Stomach smooth muscle (tissue), 2 donors: Measurements from ENCODE around the gene SPTBN1.

Source experiments
- H3K27ac ChIP-seq: one replicate; pipeline ENCODE4 v1.7.0; 2013; ENCODE audit warnings: mild to moderate bottlenecking, low read length, inconsistent platforms
- H3K27me3 ChIP-seq, 2 donors: one replicate each; pipeline ENCODE4 v1.7.0; 2013; ENCODE audit warnings: low read length in 2 of 2; ENCODE audit not compliant: insufficient read depth in 2 of 2, control insufficient read depth in 1 of 2
- H3K36me3 ChIP-seq, 2 donors: one replicate each; pipeline ENCODE4 v1.7.0; 2013; ENCODE audit warnings: low read length in 2 of 2; ENCODE audit not compliant: control insufficient read depth in 2 of 2, insufficient read depth in 2 of 2
- H3K4me1 ChIP-seq: one replicate; pipeline ENCODE4 v1.7.0; 2013; ENCODE audit warnings: low read length; ENCODE audit not compliant: control insufficient read depth, insufficient read depth
- H3K4me3 ChIP-seq, 2 donors: one replicate each; pipeline ENCODE4 v1.7.0; 2013; ENCODE audit warnings: low read length in 2 of 2
- H3K9ac ChIP-seq, 2 donors: one replicate each; pipeline ENCODE4 v1.7.0; 2013; ENCODE audit warnings: low read length in 2 of 2, mild to moderate bottlenecking in 1 of 2
- H3K9me3 ChIP-seq, 2 donors: one replicate each; pipeline ENCODE4 v1.7.0; 2013; ENCODE audit warnings: low read length in 2 of 2; ENCODE audit not compliant: control insufficient read depth in 2 of 2
- donor health status: healthy.
- donor health status: Pancreatic carcinoma.

Gene SPTBN1

DNA sequence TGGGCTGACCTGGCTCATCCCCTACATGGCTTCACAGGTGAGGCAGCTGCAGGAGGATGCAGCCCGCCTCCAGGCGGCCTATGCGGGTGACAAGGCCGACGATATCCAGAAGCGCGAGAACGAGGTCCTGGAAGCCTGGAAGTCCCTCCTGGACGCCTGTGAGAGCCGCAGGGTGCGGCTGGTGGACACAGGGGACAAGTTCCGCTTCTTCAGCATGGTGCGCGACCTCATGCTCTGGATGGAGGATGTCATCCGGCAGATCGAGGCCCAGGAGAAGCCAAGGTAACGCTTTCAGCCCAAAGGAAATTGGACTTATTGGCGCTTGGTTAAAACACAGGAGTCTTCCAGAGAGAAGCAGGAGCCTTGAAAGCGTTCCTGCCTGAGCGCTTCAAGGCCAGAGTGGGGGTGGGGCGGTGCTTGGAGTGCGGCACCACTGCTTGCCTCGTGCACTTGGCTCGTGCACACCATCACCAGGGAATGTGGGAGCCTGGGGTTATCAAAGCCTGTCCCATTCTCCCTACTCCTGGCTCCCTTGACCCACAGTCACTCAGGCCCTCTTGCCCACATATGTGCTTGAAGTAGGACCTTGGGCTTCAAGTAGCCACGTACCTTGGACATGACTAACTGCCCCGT is 197.6 kb downstream of the SPTBN1 start:
- H3K36me3 ChIP-seq = peaks cover 74 to 90% of the 10 kb centered on the region in 2 donors

DNA sequence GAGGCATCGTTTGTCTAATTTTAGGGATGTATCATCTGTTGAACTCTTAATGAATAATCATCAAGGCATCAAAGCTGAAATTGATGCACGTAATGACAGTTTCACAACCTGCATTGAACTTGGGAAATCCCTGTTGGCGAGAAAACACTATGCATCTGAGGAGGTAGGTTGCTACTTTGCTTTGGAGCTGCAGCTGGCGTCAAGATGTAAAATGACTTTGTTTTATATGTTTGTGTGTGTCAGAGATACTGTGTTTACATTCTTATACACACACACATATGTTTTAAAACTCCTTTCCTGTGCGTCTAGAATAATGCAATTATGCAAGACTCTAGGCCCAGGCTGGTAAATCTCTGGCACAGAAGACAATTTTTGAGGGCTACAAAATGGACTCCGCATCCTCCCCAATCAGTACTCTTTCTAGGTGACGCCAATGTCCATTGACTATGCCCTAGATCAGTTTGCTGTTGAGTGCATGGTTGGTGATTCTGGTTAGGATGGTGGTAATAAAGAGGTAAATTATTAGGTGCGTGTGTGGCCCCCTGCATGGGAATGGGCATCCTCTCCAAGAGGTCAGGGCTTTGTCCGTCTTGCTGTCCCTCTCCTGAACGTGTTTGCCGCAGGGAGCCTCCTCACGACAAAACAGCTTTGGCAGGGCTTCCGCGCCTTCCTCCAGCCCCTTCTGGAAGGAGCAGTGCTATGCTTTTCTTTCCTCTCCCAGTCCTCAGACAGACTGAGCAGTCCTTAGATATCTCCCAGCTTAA is 199.1 kb downstream of the SPTBN1 start:
- Histone ChIP-seq H3K36me3 (peaks cover 73 to 85% of the 10 kb centered on the region in 2 donors), H3K4me1 (peaks cover 2% of the 10 kb centered on the region), H3K9ac (no peak overlapping the region), H3K27ac (no peak overlapping the region), H3K27me3 (no peaks in the 10 kb centered on the region), H3K9me3 (no peaks in the 10 kb centered on the region), H3K4me3 (no peak overlapping the region)

More for the DNA sequence above, 197.6 kb downstream of the SPTBN1 start:
- H3K27me3 ChIP-seq = no peaks in the 10 kb centered on the region
- no peak overlapping the region for H3K9ac ChIP-seq
- H3K4me1 ChIP-seq = peaks cover 2% of the 10 kb centered on the region
- no peak overlapping the region for H3K27ac ChIP-seq
- no peak overlapping the region for H3K4me3 ChIP-seq
- H3K9me3 ChIP-seq = no peaks in the 10 kb centered on the region

DNA sequence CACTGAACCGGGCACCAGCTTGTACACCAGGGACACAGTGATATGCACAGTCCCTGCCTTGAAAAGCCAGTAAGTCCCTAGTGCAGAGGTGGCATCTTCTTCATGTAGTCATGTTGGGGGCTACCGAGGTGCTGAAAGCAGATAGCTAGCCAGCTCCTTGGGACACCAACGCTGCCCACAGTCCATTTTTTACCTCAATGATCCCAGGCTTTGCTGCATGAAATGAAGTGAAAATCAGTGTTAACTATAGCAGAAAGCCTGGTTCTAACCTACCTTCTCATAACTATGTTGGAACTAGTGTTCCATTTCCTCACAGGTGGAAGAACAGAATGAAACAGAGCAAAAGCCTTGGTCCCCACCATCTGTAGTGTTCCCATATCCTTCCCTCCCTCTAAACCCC is 200.7 kb downstream of the SPTBN1 start:
- H3K4me1 ChIP-seq = peaks cover 2% of the 10 kb centered on the region
- no peaks in the 10 kb centered on the region for H3K27me3 ChIP-seq
- H3K9ac ChIP-seq = no peak overlapping the region
- no peaks in the 10 kb centered on the region for H3K9me3 ChIP-seq
- peaks cover 69 to 80% of the 10 kb centered on the region in 2 donors for H3K36me3 ChIP-seq
- no peak overlapping the region for H3K27ac ChIP-seq
- no peak overlapping the region for H3K4me3 ChIP-seq

DNA sequence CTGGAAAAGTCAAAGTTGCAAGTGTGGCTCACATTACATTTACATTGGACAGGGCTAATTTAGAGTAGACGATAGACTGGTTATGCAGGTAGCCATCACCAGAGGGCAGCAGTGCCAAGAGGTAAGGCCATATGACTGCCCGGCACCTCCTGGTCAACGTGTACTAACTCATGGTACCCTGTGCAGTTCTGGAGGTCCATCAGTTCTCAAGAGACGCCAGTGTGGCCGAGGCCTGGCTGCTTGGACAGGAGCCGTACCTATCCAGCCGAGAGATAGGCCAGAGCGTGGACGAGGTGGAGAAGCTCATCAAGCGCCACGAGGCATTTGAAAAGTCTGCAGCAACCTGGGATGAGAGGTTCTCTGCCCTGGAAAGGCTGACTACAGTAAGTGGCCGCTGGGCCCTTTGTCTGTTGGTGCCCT is 201.5 kb downstream of the SPTBN1 start:
- H3K9ac ChIP-seq = no peak overlapping the region
- H3K36me3 ChIP-seq = peaks cover 75 to 78% of the 10 kb centered on the region in 2 donors
- no peaks in the 10 kb centered on the region for H3K27me3 ChIP-seq
- H3K27ac ChIP-seq = no peak overlapping the region
- H3K4me1 ChIP-seq = peaks cover 2% of the 10 kb centered on the region
- H3K9me3 ChIP-seq = no peaks in the 10 kb centered on the region
- no peak overlapping the region for H3K4me3 ChIP-seq

DNA sequence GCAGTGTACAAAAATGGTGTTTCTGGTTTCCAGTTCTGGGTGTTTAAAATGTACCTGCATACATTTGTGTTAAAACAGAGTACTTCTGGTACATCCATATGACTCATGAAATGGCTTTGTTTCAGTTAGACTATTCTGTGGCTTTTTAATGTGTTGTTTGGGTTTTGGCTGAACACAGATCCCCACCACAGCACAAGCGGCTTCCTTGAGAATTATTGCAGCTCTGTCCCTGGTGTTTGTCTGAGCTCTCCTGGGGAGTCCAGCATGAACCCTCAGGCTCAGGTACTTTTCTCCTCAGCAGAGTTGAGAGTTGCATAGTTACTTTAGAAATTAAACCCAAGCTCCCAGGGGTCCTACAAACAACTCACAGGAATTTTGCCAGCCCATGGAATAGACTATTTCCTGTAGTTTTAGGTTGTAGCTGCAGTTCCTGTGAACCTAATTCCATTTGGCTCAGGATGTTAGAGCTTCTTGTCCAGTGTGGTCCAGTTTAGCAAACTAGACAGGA is 202.5 kb downstream of the SPTBN1 start:
- H3K36me3 ChIP-seq = peaks cover 77 to 81% of the 10 kb centered on the region in 2 donors
- H3K27ac ChIP-seq = no peak overlapping the region
- no peaks in the 10 kb centered on the region for H3K9me3 ChIP-seq
- H3K27me3 ChIP-seq = no peaks in the 10 kb centered on the region
- H3K9ac ChIP-seq = no peak overlapping the region
- no peaks in the 10 kb centered on the region for H3K4me1 ChIP-seq
- H3K4me3 ChIP-seq = no peak overlapping the region

DNA sequence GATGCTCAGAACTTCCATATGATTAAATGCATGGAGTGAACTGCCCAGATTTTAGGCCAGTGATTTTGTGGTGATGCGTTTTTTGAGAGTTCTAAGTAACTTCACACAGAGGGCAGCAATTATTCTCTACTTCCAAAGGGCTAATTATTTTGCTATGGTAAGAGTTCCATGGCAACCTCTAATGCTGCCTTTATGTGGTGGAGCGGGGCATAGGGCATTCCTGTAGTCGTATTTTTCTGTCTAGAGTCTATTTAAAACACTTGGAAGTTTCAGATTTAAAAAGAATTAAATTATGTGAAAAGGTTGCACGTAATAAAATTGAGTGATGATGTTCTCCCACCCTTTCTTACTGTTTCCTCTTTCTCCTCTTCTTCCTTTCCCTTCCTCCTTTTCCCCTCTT is 203.4 kb downstream of the SPTBN1 start:
- H3K9ac ChIP-seq = no peak overlapping the region
- no peaks in the 10 kb centered on the region for H3K4me1 ChIP-seq
- no peak overlapping the region for H3K27ac ChIP-seq
- no peaks in the 10 kb centered on the region for H3K9me3 ChIP-seq
- H3K27me3 ChIP-seq = no peaks in the 10 kb centered on the region
- peaks cover 77 to 82% of the 10 kb centered on the region in 2 donors for H3K36me3 ChIP-seq
- H3K4me3 ChIP-seq = no peak overlapping the region

DNA sequence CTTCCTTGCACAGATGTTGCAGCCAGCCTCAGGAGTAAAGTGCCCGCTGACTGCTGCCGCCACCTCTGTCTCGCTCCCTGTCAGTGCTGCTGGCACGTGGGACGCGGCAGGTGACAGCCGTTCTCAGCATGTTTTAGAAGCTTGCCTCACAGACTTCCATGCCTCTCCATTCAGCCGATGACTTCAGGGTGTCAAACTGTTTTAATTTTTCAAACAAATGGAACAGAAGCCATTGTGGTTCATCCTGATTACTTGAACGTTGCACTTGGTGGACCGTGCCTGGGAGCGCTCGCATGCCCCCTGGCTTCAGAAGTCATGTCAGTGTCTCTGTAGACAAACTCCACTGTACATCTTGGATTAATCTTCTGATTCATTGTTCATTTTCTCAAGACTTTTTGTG is 204.6 kb downstream of the SPTBN1 start:
- peaks cover 66 to 78% of the 10 kb centered on the region in 2 donors for H3K36me3 ChIP-seq
- no peak overlapping the region for H3K9ac ChIP-seq
- no peak overlapping the region for H3K4me3 ChIP-seq
- H3K9me3 ChIP-seq = no peaks in the 10 kb centered on the region
- no peaks in the 10 kb centered on the region for H3K27me3 ChIP-seq
- no peak overlapping the region for H3K27ac ChIP-seq
- peaks cover 7% of the 10 kb centered on the region for H3K4me1 ChIP-seq

DNA sequence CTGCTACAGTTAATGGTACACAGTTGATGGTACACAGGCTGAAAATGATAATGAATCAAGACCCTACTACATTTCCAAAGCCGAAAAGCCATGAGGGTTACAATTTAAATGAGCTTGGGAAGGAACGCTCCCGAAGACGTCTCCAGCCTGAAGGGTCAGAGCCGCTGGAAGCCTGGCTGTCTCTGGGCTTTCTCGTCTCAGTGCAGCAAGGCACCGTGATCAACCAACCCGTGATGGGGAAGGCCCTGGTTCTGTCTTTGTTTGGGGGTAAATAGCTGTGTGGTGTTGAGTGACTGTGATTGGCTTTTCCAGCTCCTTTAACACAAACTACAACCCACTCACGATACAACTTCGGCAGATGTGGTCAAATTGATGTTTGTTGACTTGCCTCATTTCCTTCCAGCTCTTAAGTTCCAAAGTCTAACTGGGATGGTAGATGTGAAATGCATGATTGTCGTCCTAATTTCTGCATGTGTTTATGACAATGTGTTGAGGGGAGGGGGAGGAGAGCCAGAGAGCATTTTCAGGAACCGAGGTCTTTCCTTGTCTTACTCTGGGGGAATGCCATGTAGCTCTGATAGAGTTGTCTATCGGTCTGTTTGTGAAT is 207.4 kb downstream of the SPTBN1 start:
- Histone ChIP-seq H3K9ac (no peak overlapping the region), H3K27ac (no peak overlapping the region), H3K36me3 (peaks cover 53 to 66% of the 10 kb centered on the region in 2 donors), H3K4me3 (no peak overlapping the region), H3K27me3 (no peaks in the 10 kb centered on the region), H3K4me1 (peaks cover 34% of the 10 kb centered on the region), H3K9me3 (no peaks in the 10 kb centered on the region)

DNA sequence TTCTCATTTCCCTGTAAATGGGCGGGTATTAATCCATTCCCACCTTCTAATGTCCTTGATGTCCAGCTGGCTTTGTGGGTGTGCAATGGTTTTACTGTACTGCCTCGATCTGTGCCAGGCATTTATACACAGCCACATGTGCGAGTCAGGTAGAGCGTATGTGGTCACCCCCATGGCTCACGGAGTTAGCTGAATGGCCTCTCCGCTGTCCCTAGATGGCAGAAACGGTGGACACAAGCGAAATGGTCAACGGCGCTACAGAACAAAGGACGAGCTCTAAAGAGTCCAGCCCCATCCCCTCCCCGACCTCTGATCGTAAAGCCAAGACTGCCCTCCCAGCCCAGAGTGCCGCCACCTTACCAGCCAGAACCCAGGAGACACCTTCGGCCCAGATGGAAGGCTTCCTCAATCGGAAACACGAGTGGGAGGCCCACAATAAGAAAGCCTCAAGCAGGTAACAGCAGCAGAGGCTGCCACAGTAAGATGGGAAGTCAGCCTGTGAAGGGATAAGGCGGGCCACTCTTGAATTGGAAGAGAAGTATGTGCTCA is 208.2 kb downstream of the SPTBN1 start:
- peaks cover 50 to 61% of the 10 kb centered on the region in 2 donors for H3K36me3 ChIP-seq
- no peak overlapping the region for H3K4me3 ChIP-seq

DNA sequence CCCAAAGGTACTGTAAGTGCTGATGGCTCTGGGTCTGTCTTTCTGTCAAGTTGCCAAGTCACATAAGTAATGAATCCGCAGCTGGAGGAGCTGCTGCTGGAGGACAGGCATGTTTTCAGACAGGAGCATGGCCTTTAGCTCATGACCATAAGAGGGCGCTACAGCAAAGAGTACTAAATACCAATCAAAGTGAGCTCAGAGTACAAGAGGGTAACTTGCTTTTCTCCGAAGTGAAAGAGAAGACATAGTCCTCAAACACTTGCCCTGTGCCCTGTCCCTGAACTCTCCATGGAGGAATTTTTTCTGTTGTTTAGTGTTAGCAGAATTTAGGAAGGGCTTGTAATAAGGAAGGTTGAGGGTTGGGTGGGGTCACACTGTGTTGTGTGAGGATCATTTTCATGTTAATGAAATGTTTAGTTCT is 209.3 kb downstream of the SPTBN1 start:
- H3K9me3 ChIP-seq = no peaks in the 10 kb centered on the region
- peak overlapping the region; percentile 80 for H3K27ac ChIP-seq
- peaks cover 45 to 55% of the 10 kb centered on the region in 2 donors for H3K36me3 ChIP-seq
- peaks cover 40% of the 10 kb centered on the region for H3K4me1 ChIP-seq
- H3K9ac ChIP-seq = no peak overlapping the region
- H3K27me3 ChIP-seq = no peaks in the 10 kb centered on the region
- no peak overlapping the region for H3K4me3 ChIP-seq

More for the DNA sequence above, 208.2 kb downstream of the SPTBN1 start:
- Histone ChIP-seq H3K27ac (no peak overlapping the region), H3K9me3 (no peaks in the 10 kb centered on the region), H3K27me3 (no peaks in the 10 kb centered on the region), H3K9ac (no peak overlapping the region), H3K4me1 (peaks cover 34% of the 10 kb centered on the region)
